Measurements from ENCODE around the gene SPATA1.

SPATA1 gene

DNA sequence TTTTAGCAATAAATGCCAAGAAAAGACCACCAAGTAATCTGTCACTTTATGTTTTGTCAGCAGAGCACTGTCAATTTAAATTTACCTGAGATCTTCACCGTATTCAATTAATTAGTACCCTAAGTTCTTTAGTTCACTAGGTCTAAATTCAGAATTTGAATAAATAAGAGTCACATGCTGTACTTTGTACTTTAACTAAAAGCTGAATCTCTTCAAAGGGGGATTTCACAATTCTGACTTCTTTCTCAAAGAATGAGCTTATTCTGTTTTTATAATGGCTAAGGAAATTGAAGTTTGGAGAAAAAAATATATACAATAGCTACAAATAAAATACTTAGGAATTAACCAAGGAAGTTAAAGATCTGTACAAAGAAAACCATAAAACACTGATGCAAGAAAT lies 2.3 kb downstream of the SPATA1 start:
- TF ChIP-seq CTCF (IDR thresholded peaks at IDR 0.05; ENCODE audit: low read depth, low read length, missing control alignments) = no peak
- H3K4me3 ChIP-seq (ENCODE audit: low read depth, low read length) = no peak overlapping the region
- DNase-seq (ENCODE audit: low read depth) = no peak
- in situ Hi-C loops (cut with HindIII; ENCODE audit: low sequenced_read_pairs) = no loop called here

DNA sequence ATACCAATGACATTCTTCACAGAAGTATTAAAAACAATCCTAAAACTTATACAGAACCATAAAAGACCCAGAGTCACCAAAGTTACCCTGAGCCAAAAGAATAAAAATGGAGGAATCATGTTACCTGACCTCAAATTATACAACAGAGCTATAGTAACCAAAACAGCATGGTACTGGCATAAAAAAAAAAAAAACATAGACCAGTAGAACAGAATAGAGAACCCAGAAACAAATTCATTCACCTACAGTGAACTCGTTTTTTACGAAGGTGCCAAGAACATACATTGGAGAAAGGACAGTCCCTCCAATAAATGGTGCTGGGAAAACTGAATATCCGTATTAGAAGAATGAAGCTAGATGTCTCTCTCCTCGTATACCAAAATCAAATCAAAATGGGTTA lies 2.8 kb downstream of the SPATA1 start:
- no peak for DNase-seq (ENCODE audit: low read depth)
- in situ Hi-C loops (cut with HindIII; ENCODE audit: low sequenced_read_pairs) = no loop called here
- H3K4me3 ChIP-seq (ENCODE audit: low read depth, low read length) = no peak overlapping the region
- no peak for TF ChIP-seq CTCF (IDR thresholded peaks at IDR 0.05; ENCODE audit: low read depth, low read length, missing control alignments)

- DNase-seq (ENCODE audit: low read depth) = no peak
- in situ Hi-C loops (cut with HindIII; ENCODE audit: low sequenced_read_pairs) = no loop called here
- H3K4me3 ChIP-seq (ENCODE audit: low read depth, low read length) = no peak overlapping the region
- TF ChIP-seq CTCF (IDR thresholded peaks at IDR 0.05; ENCODE audit: low read depth, low read length, missing control alignments) = no peak
These were observed 4.0 kb downstream of the SPATA1 start for GRCh38 chr1:84510165-84510564.

DNA sequence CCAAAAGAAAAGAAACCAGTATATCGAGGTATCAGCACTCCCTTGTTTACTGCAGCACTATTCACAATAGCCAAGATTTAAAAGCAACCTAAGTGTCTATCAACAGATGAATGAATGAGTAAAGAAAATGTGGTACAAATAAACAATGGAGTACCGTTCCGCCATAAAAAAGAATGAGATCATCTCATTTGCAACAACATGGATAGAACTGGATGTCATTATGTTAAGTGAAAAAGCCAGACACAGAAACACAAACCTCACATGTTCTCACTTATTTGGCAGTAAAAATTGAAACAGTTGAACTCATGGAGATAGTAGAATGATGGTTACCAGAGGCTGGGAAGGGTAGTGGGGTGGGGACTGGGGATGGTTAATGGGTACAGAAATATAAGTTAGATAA lies 4.5 kb downstream of the SPATA1 start:
- no peak overlapping the region for H3K4me3 ChIP-seq (ENCODE audit: low read depth, low read length)
- in situ Hi-C loops (cut with HindIII; ENCODE audit: low sequenced_read_pairs) = no loop called here
- no peak for TF ChIP-seq CTCF (IDR thresholded peaks at IDR 0.05; ENCODE audit: low read depth, low read length, missing control alignments)
- no peak for DNase-seq (ENCODE audit: low read depth)

- no peak for TF ChIP-seq CTCF (IDR thresholded peaks at IDR 0.05; ENCODE audit: low read depth, low read length, missing control alignments)
- DNase-seq (ENCODE audit: low read depth) = no peak
- in situ Hi-C loops (cut with HindIII; ENCODE audit: low sequenced_read_pairs) = no loop called here
- H3K4me3 ChIP-seq (ENCODE audit: low read depth, low read length) = no peak overlapping the region
These were observed 18.4 kb downstream of the SPATA1 start for GRCh38 chr1:84524590-84524989.

DNA sequence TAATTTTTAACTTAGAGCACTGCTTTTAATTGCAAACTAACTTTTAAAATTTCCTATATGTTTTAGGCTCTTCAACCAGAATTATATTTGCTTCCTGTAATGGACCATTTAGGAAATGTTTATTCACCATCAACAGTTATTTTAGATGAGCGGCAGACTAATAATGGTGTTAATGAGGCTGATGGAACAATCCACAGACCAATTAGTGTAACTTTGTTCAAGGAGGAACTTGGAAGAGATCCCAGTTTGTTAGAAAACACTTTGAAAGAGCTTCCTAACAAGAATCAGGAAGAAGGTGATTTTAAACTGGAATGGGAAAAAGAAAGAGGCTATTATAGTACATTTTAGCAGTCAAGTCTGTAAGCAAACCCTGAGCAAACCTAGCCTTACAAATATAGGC lies 19.6 kb downstream of the SPATA1 start:
- DNase-seq (ENCODE audit: low read depth) = no peak

More for the DNA sequence above, 19.6 kb downstream of the SPATA1 start:
- in situ Hi-C loops (cut with HindIII; ENCODE audit: low sequenced_read_pairs) = no loop called here
- TF ChIP-seq CTCF (IDR thresholded peaks at IDR 0.05; ENCODE audit: low read depth, low read length, missing control alignments) = no peak
- H3K4me3 ChIP-seq (ENCODE audit: low read depth, low read length) = no peak overlapping the region

Data from astrocyte of the cerebellum (primary cell).